Stimulated activated CD4-positive, alpha-beta T cell treated with anti-CD3 and anti-CD28 coated beads, Interleukin-2, amount 100 ng/mL, for 24 hours (primary cell): ENCODE measurements around the gene ZDHHC9.

Experiments
- DNase-seq, 2 donors: peaks; one replicate each; pipeline ENCODE4 v3.0.0-alpha.2; 2020

ZDHHC9 gene

DNA sequence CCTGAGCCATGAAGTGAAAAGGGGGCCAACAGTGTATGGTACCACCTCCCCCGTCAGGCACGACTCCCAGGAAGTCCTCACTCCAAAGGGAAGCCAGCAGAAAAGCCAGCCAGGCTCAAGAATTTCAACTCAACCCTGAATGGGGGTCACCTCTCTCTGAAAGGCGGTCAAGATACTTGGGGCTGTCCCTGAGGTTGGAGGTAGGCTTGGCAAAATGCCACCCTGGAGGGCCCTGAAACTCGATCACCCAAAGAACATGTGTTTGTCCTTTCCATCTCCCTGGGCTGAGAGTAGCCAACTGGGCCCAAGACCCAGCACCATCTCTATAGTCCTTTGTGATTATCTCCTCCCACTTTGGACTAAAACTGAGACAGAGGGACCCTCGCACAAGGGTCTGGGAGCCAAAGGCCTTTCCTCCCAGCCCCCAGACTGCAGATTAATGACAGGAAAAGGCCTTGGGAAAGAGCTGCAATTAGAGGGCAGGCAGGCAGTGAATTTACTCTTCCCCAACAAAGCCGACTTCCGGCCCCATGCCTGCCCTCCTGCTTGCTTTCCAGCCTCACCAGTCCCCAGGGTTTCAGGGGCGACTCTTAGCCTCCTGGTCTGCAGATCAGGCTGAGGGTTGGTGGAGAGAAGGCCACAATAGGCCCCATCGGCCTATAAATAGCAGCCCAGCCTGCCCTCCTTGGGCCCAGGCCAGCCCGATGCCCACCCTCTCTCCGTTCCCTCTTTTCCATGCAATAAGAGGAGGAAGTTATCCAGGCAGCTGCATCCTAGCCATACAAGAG, 58.3 kb downstream of the ZDHHC9 start:
- no peak for DNase-seq

- DNase-seq, result no peak
Observed at GRCh38 chrX:129784371-129784770, 59.3 kb downstream of the ZDHHC9 start.

GRCh38 chrX:129783291-129783713, 60.4 kb downstream of the ZDHHC9 start:
- no peak for DNase-seq

- no peak for DNase-seq
Observed at GRCh38 chrX:129782706-129783105, 61.0 kb downstream of the ZDHHC9 start.

DNA sequence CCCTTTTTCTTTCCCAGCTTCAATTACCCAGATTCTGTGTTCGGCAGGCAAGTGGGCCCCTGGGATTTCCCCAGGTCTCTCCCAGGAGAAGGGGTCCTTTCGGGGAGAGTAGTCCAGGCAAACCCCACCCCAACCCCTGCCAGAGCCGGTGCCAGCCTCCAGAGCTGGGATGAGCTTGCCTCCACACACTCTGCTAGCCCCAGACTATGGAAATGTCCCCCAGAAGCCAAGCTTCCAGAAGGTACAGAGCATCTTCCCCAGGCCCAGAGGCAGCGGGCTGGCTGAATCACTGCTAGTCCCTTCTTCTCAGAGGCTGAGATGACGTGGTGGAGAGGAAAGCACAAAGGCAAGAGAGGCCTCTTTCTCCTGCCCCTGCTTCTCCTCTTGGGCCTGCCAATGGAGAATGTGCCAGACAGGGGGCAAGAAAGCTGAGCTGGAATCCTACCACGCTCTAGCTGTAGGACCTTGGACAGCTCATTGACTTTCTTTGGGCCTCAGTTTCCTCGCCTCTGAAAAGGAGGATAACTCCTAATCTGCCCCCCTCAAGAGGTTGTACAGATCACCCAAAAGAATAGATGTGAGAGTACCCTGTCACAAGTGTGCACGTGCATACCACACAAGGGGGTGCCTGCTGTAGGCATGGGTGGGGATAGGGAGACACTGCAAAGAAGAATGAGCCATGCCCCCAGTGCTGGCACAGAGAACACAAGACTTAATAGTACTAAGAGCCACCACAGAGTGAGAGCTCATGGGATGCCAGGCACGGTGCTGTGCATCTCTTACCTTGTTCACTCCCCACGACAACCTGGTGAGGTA, 61.8 kb downstream of the ZDHHC9 start:
- DNase-seq, result peak; percentile 45 to 47

- peak; percentile 76 to 80 for DNase-seq
Observed at GRCh38 chrX:129781134-129781672, 62.5 kb downstream of the ZDHHC9 start.

DNA sequence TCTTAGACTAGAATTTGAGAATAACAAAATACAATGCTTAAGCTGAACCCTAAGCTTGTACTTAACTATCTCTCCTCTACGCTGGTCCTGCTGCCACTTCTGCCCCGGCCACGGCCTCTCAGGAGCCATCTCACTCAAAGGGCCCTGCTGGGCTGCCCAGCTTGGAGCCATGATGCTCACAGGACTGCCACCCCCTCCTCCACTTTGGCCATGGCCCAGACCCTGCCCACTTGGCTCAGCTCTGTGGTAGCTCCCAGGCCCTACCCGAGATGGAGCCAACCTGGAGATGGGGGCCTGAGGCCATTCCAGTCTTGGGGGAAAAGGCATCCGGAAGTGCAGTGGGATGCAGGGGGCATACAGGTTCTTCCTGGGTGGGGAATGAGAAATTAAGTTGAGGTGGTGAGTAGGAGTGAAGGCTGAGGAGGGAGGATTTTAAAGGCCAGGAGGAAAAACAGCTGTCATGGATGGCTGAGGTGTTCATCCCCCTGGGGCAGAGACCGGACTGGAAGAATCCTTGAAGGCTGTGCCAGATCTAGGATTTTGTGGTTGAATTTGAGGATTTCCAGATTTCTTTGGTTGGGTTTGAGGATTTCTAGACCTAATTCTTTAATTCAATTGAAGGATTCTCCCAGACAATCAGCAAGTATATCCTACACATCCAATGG, 63.1 kb downstream of the ZDHHC9 start:
- DNase-seq, result no peak

- peak; percentile 53 to 67 for DNase-seq
Observed at GRCh38 chrX:129779747-129780146, 63.9 kb downstream of the ZDHHC9 start, which contains the start of gene SASH3. TSS of gene SASH3 (plus strand) at chrX:129779949. CDS start at chrX:129780098, 149 bp downstream.

DNA sequence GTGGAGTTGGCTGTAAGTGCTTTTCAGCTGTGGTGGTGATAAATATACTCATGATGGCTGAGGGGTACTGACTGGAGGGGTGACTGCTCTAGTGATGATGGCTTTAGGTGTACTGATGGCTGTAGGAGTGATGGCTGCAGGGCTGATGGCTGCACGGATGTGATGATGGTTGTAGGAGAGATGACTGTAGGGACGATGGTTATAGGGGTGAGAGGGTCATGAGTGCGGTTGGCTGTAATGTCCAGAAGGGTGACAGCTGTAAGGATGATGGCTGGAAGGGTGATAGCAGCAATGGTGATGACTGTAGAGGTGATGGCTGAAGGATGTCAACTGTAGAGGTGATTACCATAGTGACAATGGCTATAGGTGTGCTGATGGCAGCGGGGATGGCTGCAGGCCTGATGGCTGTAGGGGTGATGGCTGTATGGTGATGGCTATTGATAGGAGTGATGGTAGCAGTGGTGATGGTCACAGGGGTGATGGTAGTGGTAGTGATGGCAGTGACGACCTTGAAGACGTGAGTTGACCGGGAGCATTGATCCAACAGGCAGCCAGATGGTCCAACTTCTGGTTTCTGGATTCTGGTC, 64.5 kb downstream of the ZDHHC9 start:
- DNase-seq, result no peak

DNA sequence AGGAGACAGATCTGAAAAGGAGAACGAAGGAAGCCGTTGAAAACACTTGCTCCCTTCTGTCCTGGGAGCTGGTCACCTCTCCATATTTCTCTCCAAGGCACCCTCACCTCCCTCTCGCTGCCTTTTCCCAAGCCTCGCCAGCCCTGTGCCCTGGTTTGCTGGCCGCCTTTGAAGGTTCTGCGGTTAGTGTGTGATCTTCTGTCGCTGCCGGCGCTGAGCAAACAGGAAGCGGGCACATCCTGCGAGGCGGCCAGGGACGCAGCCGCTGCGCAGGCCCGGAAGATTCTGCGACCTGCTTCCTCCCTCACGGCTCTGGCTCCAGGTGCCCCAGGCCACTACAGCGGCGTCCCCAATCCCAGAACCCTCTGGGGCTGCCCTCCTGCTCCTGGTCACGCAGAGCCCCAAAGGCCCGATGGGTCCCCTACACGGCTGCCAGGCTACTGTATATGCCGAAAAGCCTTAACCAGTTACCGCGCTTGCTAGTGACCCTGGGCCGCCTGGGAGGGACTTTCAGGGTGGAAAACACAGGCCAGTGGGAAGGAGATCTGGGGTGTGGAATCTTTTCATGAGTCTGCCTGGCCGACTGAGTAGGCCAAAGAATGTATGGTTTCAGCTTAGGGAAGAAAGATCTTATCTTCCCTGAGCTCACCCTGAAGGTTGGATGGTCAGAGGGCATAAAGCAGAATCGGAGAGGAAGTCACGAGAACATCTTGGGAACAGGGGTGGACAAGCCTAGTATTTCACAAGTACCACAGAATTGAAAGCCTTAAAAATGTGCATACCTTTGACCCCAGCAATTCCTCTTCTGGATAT, 66.3 kb downstream of the ZDHHC9 start:
- DNase-seq, result peak; percentile 71

DNA sequence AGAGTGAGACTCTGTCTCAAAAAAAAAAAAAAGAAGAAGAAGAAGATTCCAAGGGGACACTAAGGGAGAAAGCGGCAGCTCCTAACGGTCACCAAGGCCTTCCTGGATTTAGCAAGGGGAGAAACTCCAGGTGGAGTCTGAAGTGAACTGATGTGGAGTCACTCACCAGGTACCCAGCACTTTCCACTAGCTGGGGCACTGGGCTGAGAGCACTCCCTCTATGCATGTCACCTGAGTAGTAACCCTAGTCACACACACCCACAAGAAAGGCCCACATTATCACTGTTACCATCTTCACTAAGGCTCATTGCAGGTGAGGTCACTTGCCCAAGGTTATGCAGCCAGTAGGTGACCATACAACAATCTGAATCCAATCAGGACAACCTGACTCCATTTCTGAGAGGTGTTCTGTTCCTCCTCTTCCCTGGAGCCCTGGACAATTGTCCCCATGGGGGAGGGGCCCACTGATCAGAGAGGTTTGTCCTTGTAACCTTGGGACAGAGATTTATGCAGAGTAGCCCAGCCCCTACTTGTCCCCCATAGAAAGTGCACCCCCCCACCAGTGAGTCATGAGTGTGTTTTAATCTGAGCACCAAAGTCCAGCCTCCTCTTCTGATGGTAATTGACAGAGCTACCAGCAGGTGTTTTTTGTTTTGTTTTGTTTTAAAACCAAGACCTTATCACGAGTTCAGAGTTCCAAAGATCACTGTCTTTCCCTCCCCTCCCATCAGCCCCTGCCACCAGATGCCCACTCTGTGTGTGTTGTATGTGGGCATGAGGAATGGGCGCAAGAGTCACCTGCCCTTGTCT, 69.8 kb downstream of the ZDHHC9 start:
- DNase-seq, result no peak

DNA sequence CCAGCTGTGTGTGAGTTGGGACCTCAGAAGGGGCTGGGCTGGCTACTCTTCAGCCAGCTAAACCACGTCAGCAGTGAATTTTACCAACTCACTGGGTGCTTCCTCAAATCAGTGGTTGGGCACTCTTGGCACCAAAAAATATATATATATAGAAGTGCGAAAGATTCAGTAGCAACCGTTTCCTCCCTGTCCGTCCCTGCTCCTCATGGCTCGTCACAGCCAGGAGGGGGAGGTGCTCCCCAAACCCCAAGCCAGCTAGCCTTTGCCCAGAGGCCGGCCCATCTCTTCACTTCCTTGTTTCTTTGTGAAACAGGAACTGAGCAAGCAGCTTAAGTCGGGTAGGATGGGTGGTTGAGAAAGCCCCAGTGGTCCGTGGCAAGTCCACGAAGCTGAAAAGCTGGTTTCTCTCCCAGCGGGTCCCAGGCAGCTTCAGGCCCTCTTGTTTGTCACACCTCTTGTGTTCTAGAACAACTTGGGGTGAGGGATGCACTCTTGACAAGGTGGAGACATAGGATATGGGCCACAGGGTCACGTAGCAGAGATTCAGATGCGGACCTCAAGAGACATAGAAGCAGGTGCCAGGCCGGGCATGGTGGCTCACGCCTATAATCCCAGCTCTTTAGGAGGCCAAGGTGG, 70.8 kb downstream of the ZDHHC9 start:
- DNase-seq, result no peak

DNA sequence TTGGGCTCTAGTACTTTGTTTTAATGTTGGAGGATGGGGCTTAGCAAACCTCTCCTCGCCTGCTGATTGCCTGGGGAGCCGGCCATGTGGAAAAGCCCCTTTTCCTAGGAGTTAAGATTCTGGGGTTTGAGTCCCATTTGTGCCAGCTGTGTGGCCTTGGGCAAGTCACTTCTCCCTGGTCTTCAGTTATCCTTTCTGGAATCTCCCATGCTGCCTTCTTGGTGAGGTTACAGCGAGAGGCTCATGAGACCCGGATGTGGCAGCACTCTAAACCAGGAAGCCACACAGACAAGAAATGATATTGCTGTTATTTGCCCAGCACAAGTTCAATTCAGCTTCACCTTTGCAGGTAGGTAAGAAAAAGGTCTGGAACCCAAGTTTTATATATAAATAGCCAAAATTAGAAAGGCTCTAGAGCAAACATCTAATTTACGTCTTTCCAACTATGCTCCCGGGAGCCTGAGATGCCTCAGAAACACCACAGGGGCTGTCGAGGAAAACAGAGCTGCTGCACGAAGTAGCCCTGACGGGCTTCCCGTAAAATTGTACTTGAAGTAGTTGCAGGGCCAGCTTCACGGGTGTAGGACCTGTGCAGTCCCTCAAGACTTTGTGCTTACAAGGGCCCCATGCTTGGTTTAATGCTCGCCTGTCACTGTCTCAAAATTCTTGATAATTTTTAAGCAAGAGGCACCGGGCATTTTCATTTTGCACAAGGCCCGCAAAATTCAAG, 72.3 kb downstream of the ZDHHC9 start:
- peak in 1 of 2 donors; percentile 41 for DNase-seq

GRCh38 chrX:129769467-129770154, 74.1 kb downstream of the ZDHHC9 start:
- peak; percentile 65 for DNase-seq

GRCh38 chrX:129768586-129769466, 74.9 kb downstream of the ZDHHC9 start:
- no peak for DNase-seq

DNA sequence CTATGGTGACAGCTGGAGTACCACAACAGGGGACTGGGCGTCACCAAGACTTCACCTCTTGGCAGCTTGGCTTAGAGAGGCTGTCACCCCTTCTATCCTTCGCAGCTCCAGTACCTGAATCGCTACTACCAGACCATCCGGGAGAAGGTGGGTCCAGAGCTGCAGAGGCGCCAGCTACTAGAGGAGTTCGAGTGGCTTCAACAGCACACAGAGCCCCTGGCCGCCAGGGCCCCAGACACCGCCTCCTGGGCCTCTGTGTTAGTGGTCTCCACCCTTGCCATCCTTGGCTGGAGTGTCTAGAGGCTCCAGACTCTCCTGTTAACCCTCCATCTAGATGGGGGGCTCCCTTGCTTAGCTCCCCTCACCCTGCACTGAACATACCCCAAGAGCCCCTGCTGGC, 75.5 kb downstream of the ZDHHC9 start:
- DNase-seq, result no peak

DNA sequence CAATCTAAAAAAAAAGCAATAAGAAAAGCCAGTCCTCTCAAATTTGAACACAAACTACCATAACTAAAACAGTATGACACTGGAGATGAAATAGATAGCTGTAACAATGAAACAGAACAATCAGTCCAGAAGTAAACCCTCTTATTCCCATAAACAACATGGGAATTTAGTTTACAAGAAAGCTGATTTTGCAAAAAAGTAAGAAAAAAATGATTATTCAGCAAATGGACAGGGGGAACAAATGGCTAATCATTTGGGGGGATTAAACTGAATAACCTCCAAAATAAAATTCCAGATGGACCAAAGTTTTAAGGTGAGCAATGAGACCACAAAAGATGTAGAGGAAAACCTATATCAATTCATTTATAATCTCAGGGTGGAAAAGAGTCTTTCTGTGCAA, 80.0 kb downstream of the ZDHHC9 start:
- no peak for DNase-seq

DNA sequence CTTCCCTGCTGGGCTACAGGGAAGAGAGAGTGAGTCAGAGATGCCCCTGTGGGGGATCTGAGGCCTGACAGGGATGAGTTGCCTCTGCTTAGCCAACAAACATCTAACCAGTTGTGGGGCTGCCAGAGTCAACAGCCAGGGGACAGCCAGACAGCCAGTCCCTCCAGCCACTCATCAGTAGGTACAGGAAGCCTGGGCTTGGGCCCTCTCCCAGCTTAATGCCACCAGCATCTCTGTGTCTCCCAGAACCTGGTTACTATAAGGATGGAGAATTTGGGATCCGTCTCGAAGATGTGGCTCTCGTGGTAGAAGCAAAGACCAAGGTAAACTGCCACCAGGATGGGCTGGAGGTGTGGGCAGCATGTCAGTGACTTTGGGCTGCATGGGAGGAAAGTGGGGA, 81.2 kb downstream of the ZDHHC9 start:
- DNase-seq, result no peak
